GM19239 (cell line): ENCODE data around the gene RABL2B.
"Not testable (repeated sequence)": the region's sequence is repeated elsewhere in the genome, so short reads cannot be mapped to it uniquely, and the experiment has no call there.

Experiments
- DNase-seq: peaks from one replicate; pipeline ENCODE4 v3.0.0; 2011; ENCODE audit warnings: low spot score; ENCODE audit not compliant: insufficient read length
- FAIRE-seq: peaks from 2 replicates; lab custom pipeline; 2011; peaks lifted over from hg19 to GRCh38; lab: Jason Lieb, UNC

RABL2B gene

DNA sequence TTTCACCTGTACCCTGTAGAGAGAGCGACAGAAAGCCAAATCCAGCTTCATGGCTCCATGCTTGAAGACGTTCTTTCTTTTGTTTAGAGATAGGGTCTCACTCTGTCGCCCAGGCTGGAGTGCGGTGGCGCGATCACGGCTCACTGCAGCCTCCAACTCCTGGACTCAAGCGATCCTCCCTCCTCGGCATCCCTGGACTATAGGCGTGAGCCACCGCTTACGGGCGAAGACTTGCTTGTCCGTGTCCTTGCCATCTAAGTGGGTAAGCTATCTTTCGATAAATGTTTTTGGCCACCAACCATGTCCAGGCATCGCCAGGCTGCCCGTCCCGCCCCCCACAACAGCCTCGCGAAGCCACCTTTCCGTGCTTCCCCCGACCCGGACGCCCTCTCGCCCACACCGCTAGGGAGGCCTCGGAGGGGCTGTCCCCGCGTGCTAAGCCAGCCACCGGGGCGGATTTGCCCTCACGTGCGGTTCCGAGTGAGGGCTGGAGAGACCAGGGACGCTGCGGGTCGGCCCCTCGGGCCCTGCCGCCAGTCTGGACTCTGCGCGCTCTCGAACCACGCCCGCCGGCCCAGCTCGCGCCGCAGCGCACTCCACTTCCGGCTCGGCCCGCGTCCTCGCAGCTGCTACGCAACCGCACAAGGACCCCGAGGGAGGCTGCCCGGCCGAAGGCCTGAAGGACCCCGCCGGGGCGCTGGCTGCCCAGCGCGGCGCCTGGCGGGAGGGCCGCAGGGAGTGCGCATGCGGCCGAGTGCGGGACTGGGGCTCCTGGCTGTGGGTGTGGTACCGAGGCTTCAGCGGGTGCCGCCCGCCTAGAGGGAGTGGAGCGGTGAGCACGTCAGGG lies at the start of gene RABL2B:
TSS of gene RABL2B (minus strand) at position 604 of the 847 bp plus-strand sequence. CDS start 1,342 bp downstream, outside the sequence.
- peak; percentile 91 for DNase-seq
- FAIRE-seq: peak; percentile 92

DNA sequence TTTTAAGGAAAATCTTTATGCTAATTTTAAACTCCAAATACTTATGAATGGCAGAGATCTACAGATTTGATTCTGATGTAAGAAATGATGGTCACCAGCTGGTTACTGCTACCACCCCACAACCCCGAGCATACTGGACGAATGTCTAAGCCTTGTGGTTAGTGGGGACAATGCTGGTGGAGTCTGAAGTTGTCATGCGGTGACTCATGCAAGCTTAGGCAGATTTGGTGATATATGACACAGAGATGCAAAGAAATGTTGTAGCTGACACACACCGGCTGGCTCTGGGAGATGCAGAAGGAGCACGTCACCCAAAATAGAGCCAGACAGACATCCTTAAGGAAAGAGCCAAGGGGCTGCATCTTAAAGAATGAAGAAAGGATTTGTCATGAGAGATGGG lies 3.5 kb upstream of the RABL2B start:
- FAIRE-seq, DNase-seq: not testable (repeated sequence)

DNA sequence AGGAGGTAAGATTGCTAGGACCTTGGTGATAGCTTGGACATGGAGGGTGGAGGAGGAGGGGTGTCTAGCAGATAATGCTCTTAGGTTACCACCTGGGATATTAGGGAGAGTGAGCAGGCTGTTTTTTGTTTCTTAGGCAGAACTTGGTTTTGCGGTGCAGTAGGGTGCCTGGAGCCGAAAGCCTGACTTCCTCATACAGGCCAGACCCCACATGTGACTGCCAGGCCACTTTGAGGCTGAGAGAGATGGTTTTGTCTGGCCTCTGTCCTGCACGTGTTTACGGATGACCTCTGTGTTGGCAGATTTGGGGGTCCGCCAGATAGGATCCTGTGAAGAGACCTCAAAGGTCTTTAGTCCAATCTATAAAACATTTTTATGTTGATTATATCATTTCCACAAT lies 1.9 kb upstream of the RABL2B start:
- not testable (repeated sequence) for FAIRE-seq, DNase-seq

DNA sequence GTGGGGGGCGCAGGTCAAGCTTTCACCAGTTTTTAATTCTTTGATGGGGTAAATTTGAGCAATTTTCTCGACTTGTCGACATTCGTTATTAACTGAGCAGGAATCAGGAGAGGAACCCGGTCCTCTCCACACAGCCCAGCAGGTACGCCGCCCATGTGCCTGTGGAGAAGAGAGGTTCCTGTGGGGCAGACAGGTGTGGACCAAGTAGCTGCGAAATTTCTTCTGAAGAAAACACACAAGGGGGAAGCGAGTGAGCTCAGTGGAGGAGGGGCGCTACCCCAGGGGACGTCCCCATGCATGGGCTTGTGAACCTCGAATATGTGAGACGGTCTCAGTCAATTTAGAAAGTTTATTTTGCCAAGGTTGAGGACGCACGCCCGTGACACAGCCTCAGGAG lies 442 bp upstream of the RABL2B start:
- not testable (repeated sequence) for DNase-seq, FAIRE-seq

DNA sequence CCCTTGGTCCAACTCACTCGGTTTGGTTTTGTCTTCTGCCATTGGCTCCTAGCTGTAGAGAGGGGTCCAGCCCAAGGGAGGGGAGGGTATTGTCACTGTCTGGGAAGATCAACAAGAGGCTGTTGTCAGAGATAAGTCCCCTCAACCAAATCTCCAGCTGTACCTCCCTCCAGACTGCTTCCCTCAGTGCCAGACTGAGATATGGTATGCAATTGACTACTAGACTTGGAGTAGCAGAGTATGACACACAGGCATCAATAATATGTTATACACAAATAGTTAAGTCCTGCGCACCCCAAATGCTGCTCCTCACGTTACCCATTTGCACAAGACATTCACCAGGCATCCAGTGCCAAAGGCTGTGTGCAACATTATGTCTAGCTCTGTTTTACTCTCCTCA lies 1.2 kb downstream of the RABL2B start:
- not testable (repeated sequence) for FAIRE-seq, DNase-seq

DNA sequence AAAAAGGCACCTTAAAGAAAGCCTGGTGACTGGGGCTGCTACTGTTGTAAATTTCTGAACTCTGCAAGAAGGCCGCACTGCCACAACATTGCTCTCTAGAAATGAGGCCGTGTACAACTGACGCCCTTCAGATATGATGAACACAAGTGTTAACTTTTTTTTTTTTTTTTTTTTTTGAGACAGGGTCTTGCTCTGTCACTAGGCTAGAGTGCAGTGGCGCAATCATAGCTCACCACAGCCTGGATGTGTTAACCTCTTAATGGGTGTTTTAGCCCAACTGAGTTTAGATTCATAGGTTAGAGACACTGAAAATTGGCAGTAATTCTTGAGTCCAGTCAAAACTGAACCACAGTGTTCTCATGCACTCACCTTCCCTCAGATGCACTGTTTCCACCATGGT lies 3.2 kb downstream of the RABL2B start:
- not testable (repeated sequence) for DNase-seq, FAIRE-seq

DNA sequence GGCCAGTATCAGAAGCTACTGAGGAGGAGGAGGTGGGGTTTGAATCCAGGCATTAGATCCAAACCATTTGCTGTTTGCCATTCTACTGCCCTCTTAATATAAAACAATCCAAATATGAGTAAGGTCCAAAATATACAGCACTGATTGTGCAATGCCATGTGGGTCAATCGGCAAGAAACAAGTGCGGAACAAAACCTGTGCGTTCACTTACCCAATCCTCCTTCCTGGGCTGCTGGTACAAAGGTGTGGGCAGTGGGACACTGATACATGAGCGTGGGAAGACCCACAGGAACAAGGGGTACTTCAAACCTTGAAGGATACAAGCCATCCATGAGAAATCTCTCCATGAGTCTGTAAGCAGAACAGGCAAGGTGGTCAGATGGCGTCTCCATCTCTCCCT lies 5.8 kb downstream of the RABL2B start:
- FAIRE-seq: not testable (repeated sequence)

DNA sequence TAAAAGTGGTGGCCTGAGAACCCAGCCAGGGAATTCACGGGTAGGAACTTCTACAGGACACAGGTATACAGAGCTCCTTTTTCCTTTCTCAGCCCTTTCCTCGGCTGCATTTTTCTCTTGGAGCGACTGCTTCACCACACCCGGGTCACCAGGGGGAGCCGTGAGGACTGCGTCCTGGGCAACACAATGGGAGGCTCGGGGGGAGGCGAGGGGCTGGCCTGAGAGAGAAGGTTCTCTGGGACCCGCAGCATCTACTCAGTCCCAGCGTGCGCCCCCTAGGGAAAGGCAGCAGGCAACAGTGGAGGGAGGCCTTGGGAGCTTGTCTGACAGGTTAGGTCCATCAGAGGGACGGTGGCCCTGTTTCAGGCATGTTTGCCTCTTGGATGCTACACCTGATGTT lies 8.3 kb downstream of the RABL2B start:
- FAIRE-seq, DNase-seq: not testable (repeated sequence)

More for the DNA sequence above, 5.8 kb downstream of the RABL2B start:
- DNase-seq: not testable (repeated sequence)

DNA sequence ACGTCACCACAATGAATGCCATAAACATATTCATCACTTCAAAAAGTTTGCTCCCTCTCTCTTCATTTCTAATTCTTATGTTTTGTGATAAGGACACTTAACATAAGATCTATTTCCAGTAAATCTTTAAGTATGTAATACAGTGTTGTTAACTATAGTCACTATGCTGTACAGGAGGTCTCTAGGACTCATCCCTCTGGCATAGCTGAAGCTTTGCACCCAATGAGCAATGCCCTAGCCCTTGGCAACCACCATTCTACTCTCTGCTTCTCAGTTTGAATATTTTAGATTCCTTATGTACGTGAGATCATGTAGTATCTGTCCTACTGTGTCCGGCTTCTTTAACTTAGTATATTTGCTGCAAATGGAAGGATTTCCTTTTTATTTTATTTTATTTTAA lies 19.1 kb downstream of the RABL2B start:
- not testable (repeated sequence) for DNase-seq, FAIRE-seq

DNA sequence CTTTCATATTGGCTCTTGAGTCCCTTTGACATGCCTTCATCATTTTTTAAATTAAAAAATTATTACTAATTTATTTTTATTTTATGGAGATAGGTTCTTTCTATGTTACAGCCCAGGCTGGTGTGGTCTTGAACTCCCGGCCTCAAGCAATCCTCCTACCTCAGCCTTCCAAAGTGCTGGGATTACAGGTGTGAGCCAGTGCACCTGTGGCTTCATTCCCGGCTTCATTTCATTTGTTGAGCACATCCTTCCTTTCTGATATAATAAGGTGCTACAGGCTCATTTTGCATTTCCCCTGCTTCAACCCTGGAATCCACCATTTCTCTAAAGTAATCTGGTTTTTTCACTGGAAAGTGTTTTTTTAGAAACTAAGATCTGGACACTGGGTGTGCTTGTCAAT lies 21.6 kb downstream of the RABL2B start:
- not testable (repeated sequence) for DNase-seq, FAIRE-seq

DNA sequence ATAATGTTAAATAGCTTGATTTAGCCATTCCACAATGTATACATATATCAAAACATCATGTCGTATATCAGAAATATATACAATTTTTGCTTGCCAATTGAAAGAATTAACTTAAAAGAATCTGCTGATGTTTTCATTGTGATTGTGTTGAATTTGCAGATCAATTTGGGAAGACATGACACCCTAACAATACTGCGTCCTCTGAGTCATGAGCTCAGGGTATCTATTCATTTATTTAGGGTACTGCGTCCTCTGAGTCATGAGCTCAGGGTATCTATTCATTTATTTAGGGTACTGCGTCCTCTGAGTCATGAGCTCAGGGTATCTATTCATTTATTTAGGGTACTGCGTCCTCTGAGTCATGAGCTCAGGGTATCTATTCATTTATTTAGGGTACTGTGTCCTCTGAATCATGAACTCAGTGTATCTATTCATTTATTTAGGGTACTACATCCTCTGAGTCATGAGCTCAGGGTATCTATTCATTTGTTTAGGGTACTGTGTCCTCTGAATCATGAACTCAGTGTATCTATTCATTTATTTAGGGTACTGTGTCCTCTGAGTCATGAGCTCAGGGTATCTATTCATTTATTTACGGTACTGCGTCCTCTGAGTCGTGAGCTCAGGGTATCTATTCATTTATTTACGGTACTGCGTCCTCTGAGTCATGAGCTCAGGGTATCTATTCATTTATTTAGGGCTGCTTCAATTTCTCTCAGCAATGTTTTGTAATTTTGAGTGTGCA lies 23.7 kb downstream of the RABL2B start:
- not testable (repeated sequence) for DNase-seq, FAIRE-seq

DNA sequence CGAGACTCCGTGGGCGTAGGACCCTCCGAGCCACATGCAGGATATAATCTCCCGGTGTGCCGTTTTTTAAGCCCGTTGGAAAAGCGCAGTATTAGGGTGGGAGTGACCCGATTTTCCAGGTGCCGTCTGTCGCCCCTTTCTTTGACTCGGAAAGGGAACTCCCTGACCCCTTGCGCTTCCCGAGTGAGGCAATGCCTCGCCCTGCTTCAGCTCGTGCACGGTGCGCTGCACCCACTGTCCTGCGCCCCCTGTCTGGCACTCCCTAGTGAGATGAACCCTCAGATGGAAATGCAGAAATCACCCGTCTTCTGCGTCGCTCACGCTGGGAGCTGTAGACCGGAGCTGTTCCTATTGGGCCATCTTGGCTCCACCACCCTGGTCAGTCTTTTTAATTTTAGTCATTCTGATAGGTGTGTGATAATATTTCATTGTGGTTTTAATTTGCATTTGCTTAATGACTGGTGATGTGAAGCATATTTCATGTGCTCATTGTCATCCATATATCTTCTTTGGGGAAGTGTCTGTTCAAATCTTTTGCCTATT lies 26.4 kb downstream of the RABL2B start:
- DNase-seq: not testable (repeated sequence)

DNA sequence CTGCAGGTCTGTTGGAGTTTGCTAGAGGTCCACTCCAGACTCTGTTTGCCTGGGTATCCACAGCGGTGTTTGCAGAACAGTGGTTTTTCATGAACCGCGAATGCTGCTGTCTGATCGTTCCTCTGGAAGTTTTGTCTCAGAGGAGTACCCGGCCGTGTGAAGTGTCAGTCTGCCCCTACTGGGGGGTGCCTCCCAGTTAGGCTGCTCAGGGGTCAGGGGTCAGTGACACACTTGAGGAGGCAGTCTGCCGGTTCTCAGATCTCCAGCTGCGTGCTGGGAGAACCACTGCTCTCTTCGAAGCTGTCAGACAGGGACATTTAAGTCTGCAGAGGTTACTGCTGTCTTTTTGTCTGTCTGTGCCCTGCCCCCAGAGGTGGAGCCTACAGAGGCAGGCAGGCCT lies 27.0 kb downstream of the RABL2B start:
- not testable (repeated sequence) for FAIRE-seq

More for the DNA sequence above, 26.4 kb downstream of the RABL2B start:
- FAIRE-seq: not testable (repeated sequence)

DNA sequence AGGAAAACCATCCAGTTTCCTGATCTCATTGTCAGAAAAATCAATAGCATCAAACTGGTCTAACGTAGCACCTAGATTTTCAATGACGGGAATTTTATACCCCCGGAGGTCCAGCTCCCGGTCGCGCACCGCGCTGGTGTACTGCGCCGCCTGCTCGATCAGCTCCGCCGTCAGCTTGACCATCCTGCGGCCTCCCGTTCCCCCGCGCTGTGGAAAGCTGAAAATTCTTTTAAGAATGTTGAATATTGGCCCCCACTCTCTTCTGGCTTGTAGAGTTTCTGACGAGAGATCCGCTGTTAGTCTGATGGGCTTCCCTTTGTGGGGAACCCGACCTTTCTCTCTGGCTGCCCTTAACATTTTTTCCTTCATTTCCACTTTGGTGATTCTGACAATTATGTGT lies 28.2 kb downstream of the RABL2B start:
- not testable (repeated sequence) for FAIRE-seq, DNase-seq

More for the DNA sequence above, 27.0 kb downstream of the RABL2B start:
- not testable (repeated sequence) for DNase-seq

DNA sequence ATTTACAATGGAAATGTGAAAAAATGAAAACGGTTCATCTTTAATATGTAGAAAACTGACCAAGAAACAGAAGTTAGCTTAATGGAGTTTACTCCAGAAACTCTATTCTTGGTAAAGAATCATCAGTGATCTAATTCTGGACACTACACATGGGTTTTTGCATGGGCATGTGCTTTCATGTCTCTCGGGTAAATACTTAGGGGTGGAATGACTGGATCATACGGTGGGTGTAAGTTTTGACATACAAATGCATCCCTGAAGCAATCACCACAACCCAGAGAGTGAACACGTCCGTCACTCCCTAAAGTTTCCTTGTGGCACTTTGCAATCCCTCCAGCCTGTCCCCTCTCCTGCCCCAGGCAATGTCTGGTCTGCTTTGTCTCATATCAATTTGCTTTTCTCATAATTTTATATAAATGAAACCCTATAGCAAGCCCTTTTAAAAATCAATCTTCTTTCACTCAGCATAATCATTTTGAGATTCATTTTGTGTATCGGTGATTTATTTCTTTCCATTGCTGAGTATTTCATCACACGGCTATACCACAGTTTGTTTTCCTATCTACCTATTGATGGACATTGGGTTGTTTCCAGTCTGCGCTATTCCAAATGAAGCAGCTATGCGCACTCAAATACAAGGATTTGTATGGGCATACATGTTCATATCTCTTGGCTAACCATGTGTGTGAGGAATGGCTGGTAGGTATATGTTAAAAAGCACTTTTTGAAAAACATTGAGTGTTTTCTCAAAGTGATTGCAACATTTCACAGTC lies 33.9 kb downstream of the RABL2B start:
- FAIRE-seq, DNase-seq: not testable (repeated sequence)

DNA sequence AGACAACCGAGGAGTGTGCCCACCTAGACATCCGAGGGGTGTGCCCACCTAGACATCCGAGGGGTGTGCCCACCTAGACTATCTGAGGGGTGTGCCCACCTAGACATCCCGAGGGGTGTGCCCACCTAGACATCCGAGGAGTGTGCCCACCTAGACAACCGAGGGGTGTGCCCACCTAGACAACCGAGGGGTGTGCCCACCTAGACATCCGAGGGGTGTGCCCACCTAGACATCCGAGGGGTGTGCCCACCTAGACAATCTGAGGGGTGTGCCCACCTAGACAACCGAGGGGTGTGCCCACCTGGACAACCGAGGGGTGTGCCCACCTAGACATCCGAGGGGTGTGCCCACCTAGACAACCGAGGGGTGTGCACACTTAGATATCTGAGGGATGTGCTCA lies 34.8 kb downstream of the RABL2B start:
- not testable (repeated sequence) for DNase-seq, FAIRE-seq

DNA sequence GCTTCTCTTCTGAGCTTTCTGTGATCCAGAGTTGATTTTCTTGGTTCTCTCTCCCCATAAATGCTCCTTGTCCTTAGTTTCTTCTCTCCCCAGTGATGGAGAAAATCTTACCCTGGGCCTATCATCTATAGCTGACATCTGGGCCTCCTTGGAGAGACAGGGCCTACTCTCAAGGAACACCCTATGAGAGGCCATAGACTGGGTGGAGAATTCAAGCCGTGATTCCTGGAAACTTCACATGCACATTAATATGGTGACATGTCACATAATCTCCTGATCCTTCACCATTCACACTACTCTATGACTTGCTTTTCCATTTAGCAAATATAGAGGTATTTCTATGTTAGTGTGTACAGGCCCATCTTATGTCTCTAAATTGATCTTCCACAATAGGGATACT lies 35.9 kb downstream of the RABL2B start:
- DNase-seq, FAIRE-seq: not testable (repeated sequence)

DNA sequence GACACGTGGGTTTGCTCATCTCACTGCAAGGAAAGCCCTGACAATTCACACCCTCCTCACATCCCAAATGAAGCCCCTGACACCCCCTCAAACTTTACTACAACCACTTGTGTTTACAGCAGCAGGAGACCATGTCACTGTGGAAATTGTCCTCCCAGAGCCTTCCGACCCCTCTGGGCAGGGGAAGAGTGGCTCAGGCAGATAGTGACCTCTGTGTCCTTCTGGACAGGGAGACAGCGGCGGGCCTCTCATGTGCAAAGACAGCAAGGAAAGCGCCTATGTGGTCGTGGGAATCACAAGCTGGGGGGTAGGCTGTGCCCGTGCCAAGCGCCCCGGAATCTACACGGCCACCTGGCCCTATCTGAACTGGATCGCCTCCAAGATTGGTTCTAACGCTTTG lies 39.0 kb downstream of the RABL2B start:
- not testable (repeated sequence) for FAIRE-seq, DNase-seq

DNA sequence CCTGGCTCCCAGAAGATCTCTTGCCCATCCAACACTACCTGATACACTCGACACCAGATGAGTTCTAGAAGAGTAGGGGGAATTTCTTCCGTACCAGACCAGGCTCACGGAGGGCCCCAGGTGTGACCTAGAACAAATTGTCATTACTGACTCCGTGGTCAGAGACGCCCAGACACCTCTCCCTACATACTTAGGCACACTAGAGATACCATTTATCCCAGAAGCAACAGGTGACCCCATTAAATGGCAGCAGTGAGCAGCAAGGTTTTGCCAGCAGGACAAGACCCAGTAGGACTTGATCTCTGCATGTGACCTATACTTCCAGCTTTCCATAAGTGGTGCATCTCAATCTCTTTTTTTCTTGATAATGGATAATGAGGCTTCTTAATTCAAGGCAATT lies 42.7 kb downstream of the RABL2B start:
- not testable (repeated sequence) for DNase-seq
- FAIRE-seq: peak; percentile 37

DNA sequence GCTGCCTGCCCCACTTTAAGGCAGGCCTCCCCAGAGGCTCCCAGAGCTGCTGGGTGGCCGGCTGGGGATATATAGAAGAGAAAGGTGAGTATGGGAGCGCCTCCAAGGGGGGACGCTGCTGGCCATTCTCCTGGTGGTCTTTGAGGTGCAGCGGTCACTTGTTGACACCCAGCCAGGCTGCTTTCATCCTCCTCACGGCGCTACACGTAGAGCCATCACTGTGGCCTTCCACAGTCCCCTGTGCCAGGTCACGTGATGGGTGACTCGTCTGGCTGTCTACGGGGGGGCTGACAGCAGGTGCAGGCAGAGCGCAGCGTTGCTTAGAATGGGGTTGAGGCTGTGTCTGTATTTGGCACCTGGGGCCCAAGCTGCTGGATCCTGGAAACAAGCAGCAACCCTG lies 43.5 kb downstream of the RABL2B start:
- no peak for FAIRE-seq
- no peak for DNase-seq
